GM18499 (cell line): ENCODE measurements around the gene TTLL6.
"Not testable (repeated sequence)": the region's sequence is repeated elsewhere in the genome, so short reads cannot be mapped to it uniquely, and the experiment has no call there.

Experiments used
- ATAC-seq: cut with Tn5 transposase; IDR thresholded peaks from one replicate; pipeline ENCODE4 v1.9.1; 2021; ENCODE audit warnings: moderate number of reproducible peaks; ENCODE audit not compliant: insufficient read depth, unreplicated experiment

The TTLL6 gene

GRCh38 chr17:48818361-48818841 is 1.4 kb upstream of the TTLL6 start:
- no peak for ATAC-seq

DNA sequence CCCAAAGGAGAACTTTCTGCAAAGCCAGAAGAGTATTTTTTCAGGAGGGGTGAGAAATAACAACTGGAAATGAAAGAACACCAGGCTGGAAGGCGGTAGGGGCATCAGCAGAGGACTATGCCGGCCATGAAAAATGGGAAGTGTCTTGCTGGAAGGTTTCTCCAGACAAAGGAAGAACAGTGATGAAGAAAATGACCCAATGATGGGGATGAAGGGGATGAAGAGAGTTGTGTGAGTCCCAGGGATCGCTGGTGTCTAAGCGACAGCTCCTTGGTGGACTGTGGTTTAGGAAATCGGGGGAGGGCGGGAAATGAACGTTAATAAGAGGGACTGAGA is 623 bp downstream of the TTLL6 start:
- no peak for ATAC-seq

DNA sequence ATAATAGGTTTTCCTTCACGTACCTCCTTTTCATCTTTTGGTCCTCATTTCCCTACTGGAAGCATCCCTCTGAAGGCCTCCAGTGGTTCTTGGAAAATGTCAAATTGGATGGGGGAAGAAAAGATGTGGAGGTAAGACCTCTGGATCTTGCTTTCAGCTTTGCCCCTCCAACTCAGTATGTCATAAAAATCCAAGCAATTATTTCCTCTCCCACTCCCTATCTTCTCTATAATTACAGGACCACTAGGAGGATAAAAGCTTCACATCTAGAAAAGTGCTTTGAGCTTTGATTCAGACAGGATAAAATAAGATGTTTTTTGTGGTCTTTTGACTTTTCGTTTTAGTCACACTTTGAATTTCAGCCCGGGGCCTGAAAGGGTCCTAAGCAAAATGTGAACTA is 1.7 kb downstream of the TTLL6 start:
- ATAC-seq, result no peak

GRCh38 chr17:48814504-48814903 is 2.5 kb downstream of the TTLL6 start:
- no peak for ATAC-seq

- no peak for ATAC-seq
Observed at GRCh38 chr17:48812001-48812400, 5.0 kb downstream of the TTLL6 start.

DNA sequence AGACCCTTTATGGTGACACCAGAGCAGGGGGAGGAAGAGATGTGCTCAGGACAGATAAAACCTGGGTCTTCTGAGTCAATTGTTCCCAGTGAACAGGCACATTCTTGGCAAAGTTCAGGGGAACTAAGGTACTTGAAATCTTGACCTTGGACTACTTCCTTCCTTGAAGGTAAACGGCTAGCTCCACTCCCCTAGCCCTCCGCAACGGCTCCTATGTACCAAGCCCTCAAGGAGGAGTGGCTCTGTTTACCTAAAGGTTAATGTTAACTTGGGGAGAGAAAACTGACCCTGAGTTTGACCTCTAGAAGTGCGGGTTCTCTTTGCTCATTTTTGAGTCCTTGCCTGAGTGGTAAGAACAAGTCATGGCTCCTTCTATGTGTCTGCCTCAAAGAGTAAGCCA is 7.8 kb downstream of the TTLL6 start:
- ATAC-seq, result no peak

- ATAC-seq, result no peak
Observed at GRCh38 chr17:48804936-48805411, 12.1 kb downstream of the TTLL6 start.

- no peak for ATAC-seq
Observed at GRCh38 chr17:48800626-48801217, 16.3 kb downstream of the TTLL6 start.

GRCh38 chr17:48799069-48799723 is 17.8 kb downstream of the TTLL6 start:
- ATAC-seq, result no peak

DNA sequence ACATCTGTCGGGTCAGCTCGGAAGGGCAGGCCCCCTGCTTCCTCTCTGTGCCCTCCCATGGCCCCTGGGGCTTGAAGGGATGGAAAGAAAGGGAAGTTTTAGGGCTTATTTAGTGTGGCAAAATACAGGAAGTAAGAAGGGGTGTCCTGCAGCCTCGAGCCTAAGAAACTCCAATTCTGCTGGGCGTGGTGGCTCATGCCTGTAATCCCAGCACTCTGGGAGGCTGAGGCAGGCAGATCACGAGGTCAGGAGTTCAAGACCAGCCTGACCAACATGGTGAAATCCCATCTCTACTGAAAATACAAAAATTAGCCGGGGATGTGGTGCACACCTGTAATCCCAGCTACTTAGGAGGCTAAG is 20.9 kb downstream of the TTLL6 start:
- not testable (repeated sequence) for ATAC-seq

GRCh38 chr17:48795444-48796162 is 21.4 kb downstream of the TTLL6 start:
- no peak for ATAC-seq

DNA sequence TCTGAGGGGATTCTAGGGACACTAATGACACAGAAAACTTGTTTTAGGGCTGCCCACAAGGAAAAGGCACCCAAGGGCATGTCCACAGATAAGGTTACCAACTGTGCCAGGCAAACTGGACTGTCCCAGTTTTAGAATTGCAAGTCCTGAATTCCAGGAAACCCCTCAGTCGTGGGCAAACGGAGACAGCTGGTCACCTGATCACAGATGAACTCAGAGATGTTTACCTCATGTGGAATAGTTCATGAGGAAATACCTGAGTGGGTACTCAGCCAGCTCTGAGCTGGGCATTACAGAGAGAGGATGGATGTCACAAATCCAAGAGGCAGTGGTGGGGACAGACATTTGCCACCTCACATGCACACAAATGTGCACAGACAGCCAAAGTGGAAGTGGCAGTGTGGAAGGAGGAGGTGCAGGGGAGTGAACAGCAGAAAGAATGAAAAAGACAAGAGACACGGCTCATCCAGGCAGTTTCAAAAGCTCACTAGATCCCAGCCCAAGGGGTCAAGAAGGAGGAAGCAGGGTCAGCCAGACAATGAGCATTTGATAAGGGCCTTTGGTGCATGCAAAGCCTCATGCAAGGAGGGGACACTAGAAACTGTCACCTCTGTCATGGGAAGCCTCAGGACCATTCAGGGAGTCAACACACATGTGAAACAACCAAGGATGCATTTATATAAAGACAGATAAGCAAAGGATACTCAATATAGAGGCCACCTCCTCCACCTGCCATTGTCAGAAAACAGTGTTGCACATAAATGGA is 24.8 kb downstream of the TTLL6 start:
- ATAC-seq, result no peak

DNA sequence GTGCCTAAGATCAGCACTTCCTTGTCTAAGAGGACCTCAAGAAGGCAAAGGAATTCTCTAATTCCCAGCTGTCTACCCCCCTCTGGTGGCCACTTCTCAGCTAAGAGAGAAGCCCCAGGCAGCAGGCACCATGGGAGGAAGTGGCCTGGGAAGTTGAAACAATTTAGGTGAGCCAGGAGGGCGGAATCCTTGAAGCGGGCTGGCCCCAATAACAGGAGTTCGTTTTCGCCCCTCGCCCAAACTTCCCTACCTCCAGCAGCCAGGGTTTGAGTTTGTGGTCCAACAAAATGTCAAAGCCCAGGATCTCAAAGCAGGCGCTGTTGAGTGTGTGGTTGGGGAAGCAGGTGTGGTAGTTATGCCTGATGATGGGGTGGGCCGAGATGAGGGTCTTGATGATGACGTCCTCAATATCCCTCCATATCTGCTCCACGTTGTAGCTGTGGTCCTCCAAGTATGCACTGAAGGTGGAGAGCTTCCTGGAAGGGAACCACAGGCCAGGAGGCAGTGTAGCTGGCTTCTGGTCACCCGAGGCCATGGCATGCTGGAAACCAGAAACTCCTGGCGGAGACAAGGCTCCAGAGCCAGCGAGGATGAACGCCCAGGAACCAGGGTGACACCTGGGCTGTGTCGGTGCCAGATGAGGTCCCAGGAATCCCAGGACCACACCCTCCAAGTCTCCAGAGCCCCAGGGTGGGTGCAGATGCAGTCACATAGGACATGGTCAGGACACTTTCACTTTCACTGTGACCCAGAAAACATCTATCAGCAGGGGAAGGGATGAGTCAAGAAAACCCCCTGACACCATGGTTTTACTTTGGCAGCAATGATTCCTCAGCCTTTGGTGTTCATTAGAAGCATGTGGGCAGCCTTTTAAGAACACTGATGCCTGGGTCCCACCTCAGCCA is 25.6 kb downstream of the TTLL6 start:
- ATAC-seq, result no peak

DNA sequence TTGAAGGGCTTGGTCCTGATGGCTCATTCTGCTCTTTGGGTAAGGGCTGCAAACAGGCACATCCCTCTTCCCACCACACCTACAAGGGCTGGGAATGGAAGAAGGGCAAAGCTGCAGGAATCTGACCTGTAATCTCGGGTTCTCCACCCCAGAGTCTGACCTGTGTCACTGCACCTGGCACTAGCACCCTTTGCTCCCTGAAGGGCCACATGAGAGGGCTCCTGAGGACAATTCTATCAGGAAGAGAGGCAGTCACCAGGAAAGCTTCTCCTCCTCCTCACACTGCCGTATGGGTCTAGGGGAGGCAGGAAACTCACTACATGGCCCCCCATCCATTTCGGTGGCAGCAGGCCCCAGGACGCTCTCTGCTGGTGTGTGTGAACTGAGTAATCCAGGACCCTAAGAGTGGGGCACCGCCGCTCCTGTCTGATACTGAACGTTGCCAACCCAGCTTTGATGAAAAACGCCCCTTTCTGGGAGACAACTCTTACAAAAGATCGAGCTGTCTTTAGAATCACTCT is 26.4 kb downstream of the TTLL6 start:
- ATAC-seq, result no peak

GRCh38 chr17:48787828-48788227 is 29.2 kb downstream of the TTLL6 start:
- ATAC-seq, result no peak

DNA sequence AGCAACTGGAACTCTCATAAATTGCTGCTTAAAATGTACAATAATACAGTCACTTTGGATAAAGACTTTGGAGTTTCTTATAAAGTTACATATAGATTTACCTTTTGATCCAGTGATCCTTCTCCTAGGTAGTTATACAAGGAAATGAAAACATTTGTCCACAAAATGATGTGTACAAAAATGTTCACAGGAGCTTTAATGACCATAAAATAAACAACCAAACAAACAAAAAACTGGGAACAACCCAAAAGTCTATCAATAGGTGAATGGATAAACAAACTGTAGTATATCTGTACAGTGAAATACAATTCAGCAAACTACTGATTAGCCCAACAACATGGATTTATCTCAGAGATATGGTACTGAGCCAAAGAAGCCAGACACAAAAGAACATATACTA is 37.6 kb downstream of the TTLL6 start:
- ATAC-seq, result no peak

- ATAC-seq, result no peak
Observed at GRCh38 chr17:48776602-48777001, 40.4 kb downstream of the TTLL6 start.

GRCh38 chr17:48773245-48773644 is 43.8 kb downstream of the TTLL6 start:
- no peak for ATAC-seq

GRCh38 chr17:48770954-48771353 is 46.1 kb downstream of the TTLL6 start:
- no peak for ATAC-seq
